H1 (cell line): ENCODE data around the gene COTL1. TPM values are rescaled to one million over a fixed set of nuclear protein-coding genes. Genes with fewer than 3 reads are reported as not detected.

ENCODE experiments used
- CTCF ChIA-PET: fragments of 300-600 bp; sonication (Branson Sonifier 250); formaldehyde crosslinking; loops from one replicate; lab custom pipeline; 2021; ENCODE audit not compliant: partially characterized antibody; lab: Charles Lee
- POLR2A ChIA-PET: fragments of 300-600 bp; sonication (Branson Sonifier 250); formaldehyde crosslinking; loops from one replicate; lab custom pipeline; 2021; ENCODE audit warnings: inconsistent platforms; ENCODE audit not compliant: partially characterized antibody; lab: Charles Lee
- DNase-seq, 2 experiments: peaks; one replicate each; pipeline versions ENCODE4 v3.0.0 to v3.0.0-alpha.2; 2010 to 2022; ENCODE audit warnings: low spot score in 2 of 2, low read depth in 1 of 2, mixed read lengths in 1 of 2
- FAIRE-seq: peaks from 2 replicates; lab custom pipeline; 2011; peaks lifted over from hg19 to GRCh38; lab: Jason Lieb, UNC
- H2AFZ ChIP-seq: 2 replicates; pipeline ENCODE4 v1.8.1; 2012; ENCODE audit warnings: low read length, inconsistent platforms
- H2AK5ac ChIP-seq: 2 replicates; pipeline ENCODE4 v1.6.1; 2013; ENCODE audit warnings: low read depth, low read length
- H2BK120ac ChIP-seq: replicated peaks from 2 replicates; pipeline ENCODE3; 2013; ENCODE audit warnings: low read depth, low read length, inconsistent platforms
- H2BK12ac ChIP-seq: 2 replicates; pipeline ENCODE4 v1.6.1; 2013; ENCODE audit warnings: low read depth, low read length
- H2BK15ac ChIP-seq: 2 replicates; pipeline ENCODE4 v1.6.1; 2013; ENCODE audit warnings: low read length
- H2BK20ac ChIP-seq: 2 replicates; pipeline ENCODE4 v1.6.1; 2013; ENCODE audit warnings: low read length
- H2BK5ac ChIP-seq: 2 replicates; pipeline ENCODE4 v1.6.1; 2013; ENCODE audit warnings: low read depth, low read length
- H3K14ac ChIP-seq: 2 replicates; pipeline ENCODE4 v1.6.1; 2013; ENCODE audit warnings: inconsistent platforms; ENCODE audit not compliant: insufficient read length
- H3K18ac ChIP-seq: 2 replicates; pipeline ENCODE4 v1.6.1; 2013; ENCODE audit warnings: low read length; ENCODE audit errors: extremely low read depth
- H3K23ac ChIP-seq: 2 replicates; pipeline ENCODE4 v1.6.1; 2013; ENCODE audit warnings: inconsistent platforms; ENCODE audit not compliant: insufficient read length
- H3K23me2 ChIP-seq: 2 replicates; pipeline ENCODE4 v1.6.1; 2013; ENCODE audit warnings: low read depth, low read length
- H3K27ac ChIP-seq: 2 replicates; pipeline ENCODE4 v1.6.1; 2011; ENCODE audit warnings: low read depth, low read length, inconsistent platforms
- H3K27me3 ChIP-seq, 4 experiments: replicated peaks in 1 of 4; 1 replicate in 1 of 4; 2 replicates in 3 of 4; pipeline versions ENCODE4 v1.6.1 to v1.8.1; 2011 to 2013; ENCODE audit warnings: low read length in 3 of 4, mild to moderate bottlenecking in 3 of 4, inconsistent platforms in 2 of 4, mixed read lengths in 2 of 4, moderate library complexity in 1 of 4; ENCODE audit not compliant: control insufficient read depth in 3 of 4, insufficient read depth in 3 of 4; ENCODE audit errors: extremely low read depth in 1 of 4
- H3K36me3 ChIP-seq, 4 experiments: 2 replicates each; pipeline versions ENCODE4 v1.6.1 to v1.8.1; 2011 to 2013; ENCODE audit warnings: mild to moderate bottlenecking in 4 of 4, low read length in 3 of 4, moderate library complexity in 2 of 4, control low read depth in 1 of 4, inconsistent platforms in 1 of 4; ENCODE audit not compliant: insufficient read depth in 4 of 4, control insufficient read depth in 2 of 4
- H3K4ac ChIP-seq: replicated peaks from 2 replicates; pipeline ENCODE3; 2013; ENCODE audit warnings: low read length, low read depth, mixed read lengths, inconsistent platforms; ENCODE audit not compliant: insufficient read length
- H3K4me1 ChIP-seq, 4 experiments: replicated peaks in 1 of 4; 1 replicate in 1 of 4; 2 replicates in 3 of 4; pipeline versions ENCODE4 v1.6.1 to v1.8.1; 2011 to 2013; ENCODE audit warnings: low read length in 3 of 4, inconsistent platforms in 2 of 4, mixed read lengths in 1 of 4; ENCODE audit not compliant: insufficient read depth in 4 of 4, control insufficient read depth in 3 of 4
- H3K4me2 ChIP-seq, 2 experiments: 2 replicates each; pipeline versions ENCODE4 v1.6.1 to v1.8.1; 2011 to 2013; ENCODE audit warnings: low read depth in 2 of 2, low read length in 2 of 2, control low read depth in 1 of 2, inconsistent platforms in 1 of 2, mild to moderate bottlenecking in 1 of 2; ENCODE audit not compliant: insufficient read depth in 1 of 2
- H3K4me3 ChIP-seq, 4 experiments: fragments of 200-600, 300-600 bp in 1 of 4; sonication (generic), shearing (Covaris generic), sonication (Bioruptor Twin) in 1 of 4; 2 replicates each; pipeline versions ENCODE4 v1.5.1 to v1.8.1; 2011 to 2016; ENCODE audit warnings: low read length in 4 of 4, low read depth in 3 of 4, control low read depth in 2 of 4, inconsistent platforms in 2 of 4, mild to moderate bottlenecking in 2 of 4, mixed read lengths in 1 of 4, moderate library complexity in 1 of 4; ENCODE audit not compliant: insufficient read depth in 2 of 4; ENCODE audit errors: extremely low read depth in 1 of 4
- H3K56ac ChIP-seq: replicated peaks from 2 replicates; pipeline ENCODE3; 2013; ENCODE audit warnings: low read depth, mild to moderate bottlenecking, mixed read lengths, low read length, inconsistent platforms; ENCODE audit not compliant: insufficient read length
- H3K79me1 ChIP-seq: 2 replicates; pipeline ENCODE4 v1.6.1; 2013; ENCODE audit warnings: low read depth, low read length, control low read depth
- H3K79me2 ChIP-seq, 2 experiments: 2 replicates each; pipeline versions ENCODE4 v1.6.1 to v1.8.1; 2012 to 2013; ENCODE audit warnings: low read length in 2 of 2, mild to moderate bottlenecking in 2 of 2, inconsistent platforms in 1 of 2; ENCODE audit not compliant: insufficient read depth in 2 of 2, control insufficient read depth in 1 of 2
- H3K9ac ChIP-seq, 4 experiments: replicated peaks in 1 of 4; 1 replicate in 1 of 4; 2 replicates in 3 of 4; pipeline versions ENCODE4 v1.6.1 to v1.8.1; 2011 to 2013; ENCODE audit warnings: low read depth in 3 of 4, low read length in 3 of 4, control low read depth in 2 of 4, mild to moderate bottlenecking in 2 of 4, moderate library complexity in 2 of 4, inconsistent platforms in 1 of 4; ENCODE audit errors: extremely low read depth in 1 of 4
- H3K9me3 ChIP-seq, 2 experiments: 2 replicates each; pipeline versions ENCODE4 v1.6.1 to v1.8.1; 2012 to 2013; ENCODE audit warnings: mild to moderate bottlenecking in 2 of 2, moderate library complexity in 2 of 2, control low read depth in 1 of 2, inconsistent platforms in 1 of 2, low read depth in 1 of 2, low read length in 1 of 2, mixed read lengths in 1 of 2; ENCODE audit not compliant: insufficient read depth in 2 of 2
- H4K20me1 ChIP-seq, 2 experiments: replicated peaks in 1 of 2; 2 replicates each; pipeline versions ENCODE3 to v1.8.1; 2011 to 2013; ENCODE audit warnings: inconsistent platforms in 2 of 2, low read length in 2 of 2, mild to moderate bottlenecking in 1 of 2; ENCODE audit not compliant: insufficient read depth in 2 of 2, control insufficient read depth in 1 of 2
- H4K5ac ChIP-seq: 2 replicates; pipeline ENCODE4 v1.6.1; 2013; ENCODE audit warnings: low read length, low read depth, mixed read lengths, inconsistent platforms; ENCODE audit not compliant: insufficient read length
- H4K8ac ChIP-seq: 2 replicates; pipeline ENCODE4 v1.8.0; 2013; ENCODE audit warnings: mild to moderate bottlenecking, moderate library complexity, low read length, inconsistent platforms; ENCODE audit not compliant: insufficient read depth; ENCODE audit errors: extremely low read depth
- H4K91ac ChIP-seq: replicated peaks from 2 replicates; pipeline ENCODE3; 2013; ENCODE audit warnings: low read length, mixed read lengths, inconsistent platforms; ENCODE audit not compliant: insufficient read length
- ATF3 ChIP-seq: IDR thresholded peaks from 2 replicates; pipeline ENCODE4 v1.6.1; 2011; ENCODE audit warnings: low read depth, mild to moderate bottlenecking, low read length; ENCODE audit not compliant: insufficient read depth
- CBX8 ChIP-seq: fragments of 300-800, 300-1000 bp; sonication (generic); IDR thresholded peaks from 2 replicates; pipeline ENCODE4 v1.7.1; 2016; ENCODE audit warnings: low read depth, low read length, borderline replicate concordance
- CEBPB ChIP-seq: IDR thresholded peaks from 2 replicates; pipeline ENCODE4 v1.6.1; 2012; ENCODE audit warnings: low read depth, low read length
- CHD1 ChIP-seq: IDR thresholded peaks from 2 replicates; pipeline ENCODE4 v1.6.1; 2012; ENCODE audit warnings: low read depth, low read length, improper control_type of control experiment
- CHD2 ChIP-seq: IDR thresholded peaks from 2 replicates; pipeline ENCODE4 v1.6.1; 2012; ENCODE audit warnings: low read length, improper control_type of control experiment
- CREB1 ChIP-seq: IDR thresholded peaks from 2 replicates; pipeline ENCODE4 v1.6.1; 2012; ENCODE audit warnings: inconsistent platforms
- HDAC6 ChIP-seq: IDR thresholded peaks from one replicate; pipeline ENCODE4 v1.7.1; 2012; ENCODE audit warnings: low read depth, mild to moderate bottlenecking, inconsistent platforms, low read length, moderate library complexity
- KDM1A ChIP-seq: fragments of 200-600, 300-600 bp; sonication (generic); IDR thresholded peaks from 2 replicates; pipeline ENCODE4 v1.7.1; 2016; ENCODE audit warnings: mild to moderate bottlenecking, low read length, borderline replicate concordance
- MAX ChIP-seq: IDR thresholded peaks from 2 replicates; pipeline ENCODE4 v1.6.1; 2012; ENCODE audit warnings: inconsistent platforms
- NANOG ChIP-seq: IDR thresholded peaks from 2 replicates; pipeline ENCODE4 v1.6.1; 2011; ENCODE audit warnings: low read length, low read depth, mild to moderate bottlenecking, inconsistent platforms; ENCODE audit not compliant: insufficient read depth, poor library complexity, severe bottlenecking
- PHF8 ChIP-seq: fragments of 200-600 bp; sonication (generic); conservative IDR thresholded peaks from 2 replicates; pipeline ENCODE4 v1.7.1; 2012; ENCODE audit warnings: low read depth, mild to moderate bottlenecking, inconsistent platforms, low read length, moderate library complexity
- POLR2A ChIP-seq, 2 experiments: IDR thresholded peaks; 1 replicate in 1 of 2; 2 replicates in 1 of 2; pipeline ENCODE4 v1.6.1; 2011; ENCODE audit warnings: low read depth in 2 of 2, low read length in 2 of 2, mild to moderate bottlenecking in 2 of 2; ENCODE audit errors: control extremely low read depth in 1 of 2
- SIRT6 ChIP-seq: IDR thresholded peaks from one replicate; pipeline ENCODE4 v1.7.1; 2012; ENCODE audit warnings: low read length, inconsistent platforms
- TEAD4 ChIP-seq: IDR thresholded peaks from 2 replicates; pipeline ENCODE4 v1.6.1; 2012; ENCODE audit warnings: low read depth, low read length, inconsistent platforms, mixed read lengths
- YY1 ChIP-seq: IDR thresholded peaks from 2 replicates; pipeline ENCODE4 v1.6.1; 2011; ENCODE audit warnings: low read depth, mild to moderate bottlenecking, low read length
- WGBS, 2 experiments: shearing (Covaris generic) in 1 of 2; methylation state at CpG; one replicate each; pipeline versions ENCODE4 v1.1.6 to v1.1.7; 2013 to 2015; ENCODE audit warnings: low lambda C conversion rate in 2 of 2, mixed read lengths in 2 of 2, inconsistent platforms in 1 of 2, low coverage in 1 of 2, missing lambda C conversion rate in 1 of 2; ENCODE audit not compliant: insufficient replicate concordance in 2 of 2, insufficient coverage in 1 of 2, insufficient read length in 1 of 2; ENCODE audit errors: extremely low coverage in 1 of 2, missing lambda C conversion rate in 1 of 2; 5-methylcytosine and 5-hydroxymethylcytosine counted together
- polyA plus RNA-seq, 7 experiments: library from polyadenylated mRNA; depleted of rRNA in 3 of 7; stranded (reverse) in 5 of 7; unstranded in 2 of 7; fragments of >200 nt in 5 of 7; fragments of 200-250 nt in 2 of 7; gene quantifications; 1 replicate in 5 of 7; 2 replicates in 1 of 7; 4 replicates in 1 of 7; pipeline versions ENCODE4 v1.2.1 to v1.2.3, GENCODE V29; 2011 to 2013; ENCODE audit warnings: missing spikeins in 2 of 7, mixed read lengths in 2 of 7
- total RNA-seq: library from RNA; stranded (reverse); fragmentation: NEBNext Ultra II Directional; extraction: Animal tissue kit (Norgen Biotek cat#: 25700); gene quantifications from 2 replicates; pipeline ENCODE4 v1.2.1, GENCODE V29; 2021

Gene COTL1
- total and polyA plus RNA-seq, 2 of the 8 experiments (the other 6 are each of a cell fraction or from before 2014, with no cell fraction given): 59.2 to 183 TPM

GRCh38 chr16:84579936-84580335 lies 37.9 kb downstream of the COTL1 start:
- no peak overlapping the region for H2BK5ac ChIP-seq
- no peak overlapping the region for H2BK120ac ChIP-seq
- H2AFZ ChIP-seq: no peak overlapping the region
- H2AK5ac ChIP-seq: no peak overlapping the region
- H3K9ac ChIP-seq: no peak overlapping the region
- H3K18ac ChIP-seq: no peak overlapping the region
- no peak overlapping the region for H3K14ac ChIP-seq
- H3K4me3 ChIP-seq: no peak overlapping the region
- CTCF ChIA-PET: interaction anchor here (0.8 to 1.2 kb wide), 2 partner anchors 10 to 41 kb away, joined by 3 to 4 read pairs; no protein-coding TSS in a partner anchor
- no peaks in the 10 kb centered on the region for H3K27me3 ChIP-seq
- peaks cover 6% of the 10 kb centered on the region for H3K79me1 ChIP-seq
- peaks cover 0 to 9% of the 10 kb centered on the region in 2 experiments; a peak in 1 of 4 replicates for H3K79me2 ChIP-seq
- H3K56ac ChIP-seq: no peak overlapping the region
- H3K27ac ChIP-seq: no peak overlapping the region; the same call in 1 of the 2 replicates
- H4K5ac ChIP-seq: no peak overlapping the region
- H3K9me3 ChIP-seq: no peaks in the 10 kb centered on the region; a peak in 1 of 4 replicates
- no peak overlapping the region for H4K91ac ChIP-seq
- WGBS, 2 experiments: 90% methylated on average over 11 of the region's 11 CpGs; no CpG with 5 or more reads in 1 of the 2 experiments
- H3K4me1 ChIP-seq: peaks cover 0 to 2% (median 0%) of the 10 kb centered on the region in 4 experiments; a peak in 2 of 7 replicates
- no peak overlapping the region for H2BK12ac ChIP-seq
- FAIRE-seq (no peak), DNase-seq (no peak)
- H2BK20ac ChIP-seq: no peak overlapping the region
- no peak overlapping the region for H3K4ac ChIP-seq
- H3K4me2 ChIP-seq: no peak overlapping the region
- no peaks in the 10 kb centered on the region; a peak in 1 of 8 replicates for H3K36me3 ChIP-seq
- H2BK15ac ChIP-seq: no peak overlapping the region
- POLR2A ChIA-PET: interaction anchor here (0.8 to 0.9 kb wide), 2 partner anchors 10 to 23 kb away, joined by 3 read pairs; no protein-coding TSS in a partner anchor
- H4K20me1 ChIP-seq: peaks cover 0 to 9% of the 10 kb centered on the region in 2 experiments
- H4K8ac ChIP-seq: no peak overlapping the region; the same call in 1 of the 2 replicates
- 0 out of 2 replicates have a peak, but pooled peaks cover 5% of the 10 kb centered on the region for H3K23me2 ChIP-seq
- H3K23ac ChIP-seq: no peak overlapping the region
- no peak for TF ChIP-seq POLR2A (IDR thresholded peaks at IDR 0.05; ENCODE audit: control extremely low read depth in 1 of 2, low read depth in 2 of 2, low read length in 2 of 2)
- no peak for TF ChIP-seq KDM1A
- no peak for TF ChIP-seq HDAC6
- no peak for TF ChIP-seq MAX
- TF ChIP-seq CEBPB: no peak
- no peak for TF ChIP-seq YY1
- no peak for TF ChIP-seq TEAD4
- no peak for TF ChIP-seq PHF8
- TF ChIP-seq ATF3: no peak
- TF ChIP-seq CREB1: no peak
- TF ChIP-seq CHD1: no peak
- TF ChIP-seq NANOG: no peak
- no peak for TF ChIP-seq CHD2
- no peak for TF ChIP-seq CBX8
- TF ChIP-seq SIRT6: no peak
